Bone marrow (tissue), 2 donors: ENCODE results near the gene CHRNA10.
A peak's percentile ranks its signal among the peaks of the same experiment; 100 is the strongest.
"Not testable (repeated sequence)": the region's sequence is repeated elsewhere in the genome, so short reads cannot be mapped to it uniquely, and the experiment has no call there.

Experiments used
- DNase-seq, 2 donors: peaks; one replicate each; lab custom pipeline; 2025; lab: John Stamatoyannopoulos, UW

CHRNA10 gene

DNA sequence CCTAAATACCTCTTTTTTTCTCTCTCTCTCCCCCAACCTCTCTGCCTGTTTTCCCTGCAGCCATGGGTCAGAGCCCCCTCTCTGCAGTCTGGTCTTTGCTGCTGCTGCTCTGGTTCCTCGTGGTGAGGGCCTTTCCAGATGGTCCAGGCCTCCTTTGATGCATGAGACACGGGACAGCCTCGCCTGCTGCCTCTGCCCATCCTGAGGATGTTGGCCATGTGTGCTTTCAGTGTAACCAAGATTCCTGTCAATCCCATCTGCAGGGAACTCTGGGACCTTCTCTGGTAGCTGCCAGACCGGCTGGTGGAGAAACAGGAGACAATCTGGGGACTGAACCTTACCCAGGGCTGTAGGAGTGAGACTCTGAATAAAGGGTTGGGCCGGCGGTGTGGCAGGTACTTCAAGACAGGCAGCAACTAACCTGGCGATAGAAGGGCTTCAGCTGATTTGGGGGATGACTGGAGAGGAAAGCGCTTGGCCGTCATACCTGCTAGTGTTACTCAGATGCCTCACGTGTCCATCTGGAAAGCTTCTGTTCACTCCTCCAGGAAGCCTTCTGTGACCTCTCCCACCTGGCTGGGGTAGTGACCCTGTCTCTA lies 7.1 kb downstream of the CHRNA10 start:
- DNase-seq: no peak

DNA sequence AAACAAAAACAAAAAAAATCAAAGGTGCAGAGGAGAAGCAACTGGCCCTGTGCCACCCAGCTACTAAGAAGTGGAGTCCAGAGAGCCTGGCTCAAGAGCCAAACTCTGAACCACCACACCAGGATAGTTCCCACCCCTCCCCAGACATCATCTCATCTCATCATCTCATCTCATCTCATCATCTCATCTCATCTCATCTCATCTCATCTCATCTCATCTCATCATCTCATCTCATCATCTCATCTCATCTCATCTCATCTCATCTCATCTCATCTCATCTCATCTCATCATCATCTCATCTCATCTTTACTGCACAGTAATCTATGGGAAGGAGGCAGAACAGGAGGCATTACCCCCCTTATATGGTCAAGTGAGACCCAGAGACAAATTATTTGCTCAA lies 8.3 kb downstream of the CHRNA10 start:
- DNase-seq: no peak

DNA sequence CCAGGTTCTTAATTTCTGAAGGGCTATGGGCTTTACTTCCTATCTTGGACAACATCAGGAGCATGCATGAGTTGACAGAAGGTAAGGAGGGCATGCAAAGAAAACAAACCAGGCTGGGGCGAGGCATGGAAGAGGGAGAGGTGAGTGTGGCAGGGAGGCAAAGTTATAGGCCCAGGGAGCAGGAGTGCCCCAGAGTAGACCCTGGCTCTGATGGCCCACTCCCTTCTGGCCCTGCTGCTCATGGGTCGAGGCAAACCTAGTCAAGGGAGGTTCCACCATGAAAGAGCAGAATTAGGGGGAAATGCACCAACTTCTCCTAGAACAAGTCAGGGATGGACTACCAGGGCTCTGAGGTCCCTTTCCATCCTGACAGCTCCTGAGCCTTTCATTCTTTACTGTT lies 10.2 kb downstream of the CHRNA10 start:
- no peak for DNase-seq

DNA sequence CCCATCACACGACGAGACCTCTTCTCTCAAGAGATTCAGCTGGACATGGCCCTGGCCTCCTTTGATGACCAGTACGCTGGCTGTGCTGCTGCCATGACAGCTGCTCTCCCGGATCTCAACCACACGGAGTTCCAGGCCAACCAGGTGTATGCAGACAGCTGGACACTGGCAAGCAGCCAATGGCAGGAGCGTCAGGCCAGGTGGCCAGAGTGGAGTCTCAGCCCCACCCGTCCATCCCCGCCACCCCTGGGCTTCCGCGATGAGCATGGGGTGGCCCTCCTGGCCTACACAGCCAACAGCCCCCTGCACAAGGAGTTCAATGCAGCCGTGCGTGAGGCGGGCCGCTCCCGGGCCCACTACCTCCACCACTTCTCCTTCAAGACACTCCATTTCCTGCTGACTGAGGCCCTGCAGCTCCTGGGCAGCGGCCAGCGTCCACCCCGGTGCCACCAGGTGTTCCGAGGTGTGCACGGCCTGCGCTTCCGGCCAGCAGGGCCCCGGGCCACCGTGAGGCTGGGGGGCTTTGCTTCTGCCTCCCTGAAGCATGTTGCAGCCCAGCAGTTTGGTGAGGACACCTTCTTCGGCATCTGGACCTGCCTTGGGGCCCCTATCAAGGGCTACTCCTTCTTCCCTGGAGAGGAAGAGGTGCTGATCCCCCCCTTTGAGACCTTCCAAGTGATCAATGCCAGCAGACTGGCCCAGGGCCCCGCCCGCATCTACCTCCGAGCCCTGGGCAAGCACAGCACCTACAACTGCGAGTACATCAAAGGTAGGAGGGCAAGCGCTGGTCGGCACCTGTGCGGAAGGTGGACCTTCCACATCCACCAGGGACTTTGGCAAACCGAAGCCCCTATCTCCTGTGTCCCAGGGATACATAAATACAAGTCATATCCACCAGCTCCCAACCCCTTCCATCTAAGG lies 11.3 kb downstream of the CHRNA10 start:
- DNase-seq: no peak

DNA sequence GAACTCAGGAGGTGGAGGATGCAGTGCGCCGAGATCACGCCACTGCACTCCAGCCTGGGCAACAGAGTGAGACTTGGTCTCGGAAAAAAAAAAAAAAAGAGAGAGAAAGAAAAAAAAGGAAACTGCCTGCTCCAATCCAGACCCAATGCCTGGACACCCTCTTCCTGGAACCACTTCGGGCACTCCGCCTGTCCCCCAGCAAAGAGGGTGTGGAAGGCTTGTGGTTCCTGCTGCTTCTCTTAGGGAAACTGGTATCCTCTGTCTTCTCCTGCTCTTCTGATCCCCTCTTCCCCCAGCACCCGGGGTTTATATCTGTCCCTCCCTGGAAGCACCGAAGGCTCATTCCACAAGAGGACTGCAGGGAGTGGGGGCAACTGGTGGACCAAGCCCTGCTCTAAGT lies 12.9 kb downstream of the CHRNA10 start:
- no peak for DNase-seq

DNA sequence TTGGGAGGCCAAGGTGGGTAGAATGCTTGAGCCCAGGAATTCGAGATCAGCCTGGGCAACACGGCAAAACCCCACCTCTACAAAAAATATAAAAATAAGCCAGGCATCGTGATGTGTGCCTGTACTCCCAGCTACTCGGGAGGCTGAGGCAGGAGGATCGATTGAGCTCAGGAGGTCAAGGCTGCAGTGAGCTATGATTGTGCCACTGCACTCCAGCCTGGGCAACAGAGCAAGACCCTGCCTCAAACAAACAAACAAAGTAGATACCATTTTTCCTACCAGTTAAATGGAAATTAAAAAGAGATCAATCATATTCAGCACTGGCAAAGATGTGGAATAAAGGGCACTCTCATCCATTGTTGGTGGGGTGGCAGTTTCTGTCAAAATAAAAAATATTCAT lies 13.9 kb downstream of the CHRNA10 start:
- not testable (repeated sequence) for DNase-seq

DNA sequence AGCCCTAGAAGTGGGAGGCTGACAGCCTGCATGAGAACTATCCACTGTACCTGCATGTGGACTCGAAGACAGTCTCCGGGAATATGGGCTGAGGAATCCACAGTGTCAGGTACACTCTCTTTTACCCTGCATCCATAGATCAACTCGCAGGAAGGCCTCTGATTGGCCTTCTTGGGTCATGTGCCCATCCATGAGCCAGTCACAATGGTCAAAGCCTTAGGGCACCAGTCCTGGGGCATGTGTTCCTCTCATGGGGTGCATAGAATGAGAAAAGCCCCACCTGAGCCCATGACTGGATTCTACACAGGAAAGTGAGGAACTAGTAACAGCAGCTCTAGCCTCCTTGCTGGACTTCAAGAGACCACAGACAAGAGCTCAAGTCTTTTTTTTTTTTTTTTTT lies 15.6 kb downstream of the CHRNA10 start:
- no peak for DNase-seq

DNA sequence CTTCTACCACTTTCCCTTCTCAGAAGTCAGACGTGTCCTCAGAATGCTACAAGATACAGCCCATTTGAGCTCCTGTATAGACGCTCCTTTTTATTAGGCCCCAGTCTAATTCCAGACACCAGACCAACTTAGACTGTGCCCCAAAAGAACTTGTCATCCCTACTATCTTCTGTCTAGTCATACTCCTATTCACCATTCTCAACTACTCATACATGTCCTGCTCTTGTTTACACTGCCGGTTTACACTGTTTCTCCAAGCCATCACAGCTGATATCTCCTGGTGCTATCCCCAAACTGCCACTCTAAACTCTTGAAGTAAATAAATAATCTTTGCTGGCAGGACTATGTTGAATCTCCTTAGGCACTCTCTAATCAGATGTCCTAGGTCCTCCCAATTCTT lies 18.7 kb downstream of the CHRNA10 start:
- DNase-seq: not testable (repeated sequence)

DNA sequence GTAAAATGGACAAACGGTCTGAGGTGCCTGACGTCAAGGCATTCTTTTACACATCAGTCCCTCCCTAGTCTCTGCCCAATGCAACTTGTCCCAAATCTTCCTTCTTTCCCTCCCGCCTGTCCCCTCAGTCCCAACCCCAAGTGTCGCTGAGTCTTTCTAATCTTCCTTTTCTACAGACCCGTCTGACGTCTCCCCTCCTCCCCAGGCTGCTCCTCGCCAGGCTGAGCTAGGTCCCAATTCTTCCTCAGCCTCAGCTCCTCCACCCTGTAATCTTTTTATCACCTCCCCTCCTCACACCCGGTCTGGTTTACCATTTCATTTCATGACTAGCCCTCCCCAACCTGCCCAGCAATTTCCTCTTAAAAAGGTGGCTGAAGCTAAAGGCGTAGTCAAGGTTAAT lies 21.8 kb downstream of the CHRNA10 start:
- DNase-seq: not testable (repeated sequence)

DNA sequence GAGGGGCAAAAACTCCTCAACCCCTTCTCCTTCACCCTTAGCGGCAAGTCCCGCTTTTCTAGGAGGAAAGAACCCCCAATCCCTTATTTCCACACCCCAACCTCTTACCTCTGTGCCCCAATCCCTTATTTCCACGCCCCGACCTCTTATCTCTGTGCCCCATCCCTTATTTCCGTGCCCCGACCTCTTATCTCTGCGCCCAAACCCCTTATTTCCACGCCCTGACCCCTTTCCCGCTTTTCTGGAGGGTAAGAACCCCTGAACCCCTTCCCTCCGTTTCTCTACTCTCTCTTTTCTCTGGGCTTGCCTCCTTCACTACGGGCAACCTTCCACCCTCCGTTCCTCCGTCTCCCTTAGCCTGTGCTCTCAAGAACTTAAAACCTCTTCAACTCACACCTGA lies 22.3 kb downstream of the CHRNA10 start:
- not testable (repeated sequence) for DNase-seq

DNA sequence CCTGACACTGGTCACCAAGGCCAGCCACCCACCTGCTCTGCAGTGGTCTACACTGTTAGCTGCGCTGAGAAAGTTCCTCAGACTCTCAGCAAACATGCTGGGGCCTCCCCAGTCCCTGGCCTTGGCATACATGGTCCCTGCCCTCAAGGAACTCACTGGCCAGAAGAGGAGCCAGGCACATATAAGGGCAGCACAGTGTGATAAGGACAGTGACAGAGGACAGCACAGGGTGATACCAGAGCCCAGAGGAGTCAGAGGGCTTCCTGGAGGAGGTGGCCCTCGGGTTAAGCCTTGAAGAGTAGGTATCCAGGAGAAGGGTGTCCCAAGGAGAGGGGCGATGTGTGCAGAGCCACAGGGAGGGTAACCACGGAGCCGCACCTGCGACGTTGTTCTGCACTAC lies 25.6 kb downstream of the CHRNA10 start:
- DNase-seq: no peak

DNA sequence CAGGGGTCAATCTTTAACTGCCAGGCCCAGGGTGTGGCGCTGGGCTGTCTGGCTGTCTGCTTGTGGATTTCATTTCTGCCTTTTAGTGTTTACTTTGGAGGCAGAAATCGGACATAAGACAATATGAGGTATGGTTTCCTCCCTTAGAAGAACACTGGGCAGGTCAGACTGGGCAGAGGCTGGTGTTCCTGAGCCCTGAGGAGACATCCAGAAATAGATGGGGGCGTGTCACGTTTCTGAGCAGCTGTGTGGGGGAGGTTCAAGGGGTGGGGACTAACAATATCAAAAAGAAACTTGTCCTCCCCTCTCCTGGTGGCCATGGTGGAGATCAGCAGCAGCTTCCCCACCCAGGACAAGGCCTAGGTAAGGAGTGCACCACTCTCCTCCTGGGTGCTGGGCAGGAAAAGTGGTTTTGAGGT lies 26.4 kb downstream of the CHRNA10 start, which contains the start of gene ART1:
ART1 (plus strand) TSS at position 312 of the 419 bp plus-strand sequence. CDS start 14,086 bp downstream, outside the sequence.
- no peak for DNase-seq

DNA sequence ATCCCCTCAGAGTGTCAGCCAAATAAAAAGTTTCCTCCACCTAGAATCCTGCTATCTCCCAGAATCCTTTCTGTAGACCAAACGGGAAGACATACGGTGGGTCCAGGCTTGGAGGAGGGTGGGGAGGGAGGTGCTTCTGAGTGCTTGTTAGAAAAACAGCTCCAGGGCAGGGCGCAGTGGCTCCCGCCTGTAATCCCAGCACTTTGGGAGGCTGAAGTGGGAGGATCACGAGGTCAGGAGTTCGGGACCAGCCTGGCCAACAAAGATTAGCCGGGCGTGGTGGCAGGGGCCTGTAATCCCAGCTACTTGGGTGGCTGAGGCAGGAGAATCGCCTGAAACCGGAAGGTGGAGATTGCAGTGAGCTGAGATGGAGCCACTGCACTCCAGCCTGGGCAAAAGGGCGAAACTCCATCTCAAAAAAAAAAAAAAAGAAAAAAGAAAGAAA lies 28.1 kb downstream of the CHRNA10 start:
- DNase-seq: not testable (repeated sequence)

DNA sequence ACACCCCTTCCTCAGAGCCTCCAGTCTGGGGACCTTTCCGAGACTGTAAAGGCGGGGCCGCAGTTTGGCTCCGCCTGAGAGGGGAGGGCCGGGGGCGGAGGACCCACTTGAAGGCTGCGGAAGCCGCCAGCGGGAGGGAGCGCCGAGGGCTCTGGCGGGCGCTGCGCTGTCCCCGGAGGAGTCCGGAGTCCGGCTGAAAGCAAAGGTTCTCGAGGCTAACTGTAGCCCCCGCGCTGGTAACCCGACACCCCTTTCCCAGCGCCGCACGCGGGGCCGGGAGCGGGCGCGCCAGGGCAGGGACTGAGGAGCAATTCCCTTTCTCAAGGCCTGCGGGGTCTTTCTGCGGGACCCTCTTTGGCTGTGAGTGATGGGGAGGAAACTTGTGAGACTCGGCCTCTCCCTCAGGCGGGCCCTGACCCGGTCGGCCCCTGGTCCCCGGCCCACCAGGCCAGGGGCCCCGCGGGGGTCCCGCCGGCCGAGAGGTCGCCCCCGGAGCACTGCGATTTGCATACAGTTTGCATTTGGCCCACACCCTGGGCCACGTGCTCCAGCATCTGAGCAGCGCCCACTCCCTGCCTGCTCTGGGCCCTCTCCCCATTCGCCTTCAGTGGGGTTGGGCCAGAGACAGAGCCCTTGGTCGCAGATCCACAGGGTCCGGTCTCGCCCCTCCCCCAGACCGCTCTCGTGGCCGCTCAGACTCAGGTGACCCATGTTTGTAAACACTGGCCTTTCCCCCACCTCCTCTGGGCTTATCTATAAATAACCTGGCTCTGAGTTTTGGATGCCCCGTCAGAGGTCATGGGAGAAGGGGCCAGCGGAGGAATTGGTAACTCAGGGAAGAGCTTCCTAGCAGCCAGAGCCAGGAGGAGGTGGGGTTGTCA lies 28.9 kb downstream of the CHRNA10 start:
- peak in 1 of 2 donors; percentile 13 for DNase-seq

DNA sequence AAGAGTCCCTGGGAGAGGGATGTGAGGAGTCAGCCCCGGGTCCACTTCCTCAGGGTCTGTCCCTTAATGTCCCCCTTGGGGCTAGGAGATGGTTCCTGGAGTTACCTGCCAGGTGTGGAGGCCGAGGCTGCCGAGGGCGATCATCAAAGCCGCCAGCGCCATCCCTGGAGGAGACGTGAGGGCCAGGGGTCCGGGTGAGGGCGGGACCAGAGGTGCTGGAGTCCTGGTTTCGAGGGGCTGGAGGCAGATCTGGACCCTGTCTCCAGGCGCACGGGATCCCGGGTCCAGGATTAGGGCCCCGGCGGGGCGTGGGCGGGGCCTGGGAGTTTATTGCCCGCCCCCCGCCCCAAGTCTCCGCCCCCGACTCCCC lies 29.5 kb downstream of the CHRNA10 start, which contains the start of gene ART5:
ART5 (minus strand) TSS at position 292 of the 370 bp plus-strand sequence; CDS start at position 162, 130 bp downstream.
- no peak for DNase-seq

DNA sequence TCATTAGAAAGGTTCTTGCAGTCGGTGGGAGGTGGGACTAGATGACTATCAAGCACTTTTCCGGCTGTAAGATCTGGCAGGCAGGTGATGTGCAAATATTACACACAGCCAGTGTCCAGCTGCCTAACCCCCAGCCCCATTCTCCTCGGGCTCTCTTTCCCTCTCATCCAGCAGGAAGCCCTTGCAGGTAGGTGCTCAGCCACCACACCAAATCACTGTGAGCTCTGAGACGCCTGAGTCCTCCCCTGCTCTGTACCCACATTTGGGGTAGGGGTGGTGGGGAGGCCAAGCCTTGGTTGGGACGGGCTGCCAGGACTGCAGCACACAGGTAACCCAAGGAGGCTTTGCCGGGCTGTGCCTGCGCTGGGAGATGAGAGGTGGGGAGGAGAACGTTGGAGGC lies 30.0 kb downstream of the CHRNA10 start:
- DNase-seq: no peak

DNA sequence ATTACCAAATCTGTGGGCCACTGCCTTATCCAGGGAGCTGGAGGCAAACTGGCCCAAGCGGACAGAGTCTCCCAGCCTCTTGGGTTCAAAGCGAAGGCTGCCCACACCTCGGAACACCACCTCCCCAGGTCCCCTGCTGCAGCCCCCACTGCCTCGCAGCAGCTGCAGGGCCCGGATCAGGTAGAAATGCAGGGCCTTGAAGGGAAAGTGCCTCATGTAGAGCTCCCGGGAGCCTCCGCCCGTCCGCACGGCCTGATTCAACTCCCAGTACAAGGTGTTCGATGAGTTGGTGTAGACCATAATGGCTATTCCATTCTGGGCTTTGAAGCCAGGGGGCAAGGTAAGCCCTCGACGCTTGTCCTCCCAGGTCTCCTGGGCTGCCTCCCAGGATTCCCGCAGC lies 31.3 kb downstream of the CHRNA10 start:
- DNase-seq: no peak

DNA sequence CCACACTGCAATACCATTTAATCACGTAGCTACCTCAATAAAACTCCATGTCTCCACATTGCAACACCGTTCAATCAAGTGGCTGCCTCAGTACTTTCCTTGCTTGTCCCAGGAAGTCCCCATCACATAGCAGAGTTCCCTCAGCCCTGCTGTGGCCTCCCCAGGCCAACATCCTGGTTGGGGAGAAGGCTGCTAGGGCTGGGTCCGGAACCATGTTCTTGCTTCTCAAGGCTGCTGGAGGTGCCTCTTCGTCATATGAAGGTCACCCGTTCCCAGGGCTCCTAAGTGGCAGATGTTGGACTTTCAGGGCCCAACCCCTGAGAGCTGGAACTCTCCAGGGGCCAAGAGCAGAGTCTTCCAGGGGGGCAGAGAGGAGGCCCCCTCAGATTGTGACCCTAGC lies 32.7 kb downstream of the CHRNA10 start:
- no peak for DNase-seq

DNA sequence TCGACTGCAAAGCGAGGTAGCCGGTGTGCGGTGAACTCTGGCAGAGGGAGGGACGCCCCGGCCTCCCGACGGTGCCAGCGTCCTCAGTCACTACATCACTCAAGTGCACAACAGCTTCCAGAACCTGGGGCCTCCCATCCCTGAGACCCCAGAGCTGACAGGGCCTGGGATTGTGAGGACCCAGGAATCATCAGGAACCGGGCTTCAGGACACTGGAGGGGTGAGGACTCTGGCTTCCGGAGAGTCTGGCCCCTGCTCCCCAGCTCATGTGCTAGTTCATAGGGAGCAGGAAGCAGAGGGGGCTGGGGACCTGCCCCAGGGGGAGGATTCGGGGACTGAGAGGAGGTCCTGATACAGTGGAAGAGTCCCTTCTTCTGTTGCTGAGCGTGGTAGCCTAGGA lies 34.0 kb downstream of the CHRNA10 start:
- no peak for DNase-seq

DNA sequence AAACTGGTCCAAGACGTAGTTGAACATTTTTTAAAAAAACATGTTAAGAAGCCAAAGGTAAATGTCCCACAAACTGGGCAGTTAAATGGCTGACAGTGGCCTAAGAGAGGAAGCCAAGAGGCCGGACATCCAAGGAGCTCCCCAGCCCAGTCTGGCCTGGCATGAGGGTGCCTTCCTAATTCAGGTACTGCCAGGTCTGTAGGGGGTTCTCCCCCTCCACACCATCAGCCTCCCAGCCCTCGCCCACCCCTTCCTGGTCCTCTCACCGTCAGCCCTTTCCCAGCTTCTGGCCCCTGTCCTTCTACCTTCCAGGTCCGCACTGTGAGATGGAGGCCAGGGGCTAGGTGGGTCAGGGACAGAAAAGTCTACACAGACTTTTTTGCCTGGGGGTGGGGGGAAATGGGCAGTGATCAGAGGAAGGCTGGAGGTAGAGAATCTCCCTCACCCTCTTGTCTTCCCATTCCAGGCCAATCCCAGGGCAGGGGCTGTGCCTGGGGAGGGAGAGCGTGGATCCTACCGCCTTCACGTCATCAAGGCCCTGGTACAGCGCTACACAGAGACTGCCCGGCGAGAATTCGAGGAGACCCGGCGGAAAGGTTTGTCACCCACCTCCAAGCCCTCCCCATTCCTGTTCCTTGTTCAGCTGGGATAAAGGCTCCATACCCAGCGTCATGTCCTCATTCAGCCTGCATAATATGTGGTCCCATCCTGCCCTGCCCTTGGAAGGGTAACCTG lies 35.4 kb downstream of the CHRNA10 start:
- DNase-seq: no peak

DNA sequence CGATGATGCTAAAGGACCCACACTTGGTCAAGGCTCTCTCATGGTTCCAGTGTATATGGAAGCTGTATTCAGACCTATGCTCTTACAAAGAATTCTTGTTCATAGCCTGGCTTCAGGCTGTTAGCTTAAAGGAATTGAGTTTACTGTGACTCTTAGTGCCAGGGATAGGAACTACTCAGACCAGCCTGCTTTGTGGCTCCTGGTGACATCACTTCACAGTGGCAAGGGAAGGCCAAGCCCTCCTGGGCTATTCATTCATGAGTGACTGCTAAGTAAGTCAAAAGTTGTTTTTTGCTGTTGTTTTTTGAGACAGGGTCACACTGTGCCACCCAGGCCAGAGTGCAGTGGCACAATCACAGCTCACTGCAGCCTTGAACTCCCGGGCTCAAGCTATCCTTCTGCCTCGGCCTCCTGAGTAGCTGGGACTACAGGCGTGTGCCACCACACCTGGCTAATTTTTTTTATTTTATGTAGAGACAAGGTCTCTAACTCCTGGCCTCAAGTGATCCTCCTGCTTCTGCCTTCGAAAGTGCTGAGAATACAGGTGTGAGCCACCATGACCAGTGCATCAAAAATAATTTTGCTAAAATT lies 39.0 kb downstream of the CHRNA10 start:
- DNase-seq: no peak
